Posterior vena cava (tissue), 2 donors: Measurements from ENCODE around the gene HOTAIR. TPM values are rescaled to one million over a fixed set of nuclear protein-coding genes. Genes with fewer than 3 reads are reported as not detected.

ENCODE experiments used
- DNase-seq: peaks from one replicate; pipeline ENCODE4 v3.0.0-alpha.2; 2020; ENCODE audit warnings: low spot score
- intact Hi-C, 2 donors: fragments of 100-400 bp; cut with DNase I; formaldehyde crosslinking; loops; one replicate each; pipeline versions ENCODE4 v1.14.1 to v1.14.2; 2022 to 2023
- total RNA-seq, 2 donors: library from RNA; stranded (reverse); fragmentation: NEBNext Ultra II Directional; extraction: Animal tissue kit (Norgen Biotek cat#: 25700); gene quantifications; one replicate each; pipeline ENCODE4 v1.2.1, GENCODE V29; 2021
- donor health status: DM: yes; HTN: yes; CAD: no.
- donor health status: DM: yes; HTN: yes; CAD: no.

The HOTAIR gene
- total RNA-seq, 2 donors from 2014 or later = 2.0 to 4.8 TPM

- intact Hi-C loops = no loop called here
- no peak for DNase-seq
Observed at GRCh38 chr12:53942467-53942997, 32.2 kb downstream of the HOTAIR start.

- DNase-seq = no peak
- intact Hi-C loops = no loop called here
Observed at GRCh38 chr12:53941750-53942149, 33.0 kb downstream of the HOTAIR start.

GRCh38 chr12:53941187-53941586 lies 33.6 kb downstream of the HOTAIR start:
- no peak for DNase-seq
- intact Hi-C loops = no loop called here

GRCh38 chr12:53940443-53941014 lies 34.2 kb downstream of the HOTAIR start:
- intact Hi-C loops = no loop called here

GRCh38 chr12:53939141-53940108 lies 35.3 kb downstream of the HOTAIR start:
- no peak for DNase-seq
- intact Hi-C loops = no loop called here

More at GRCh38 chr12:53940443-53941014, 34.2 kb downstream of the HOTAIR start:
- DNase-seq = no peak

GRCh38 chr12:53938326-53939140 lies 36.2 kb downstream of the HOTAIR start, which contains the start of gene HOXC13:
Gene HOXC13 (plus strand): TSS chr12:53938831. CDS start chr12:53938907, 76 bp downstream.
- intact Hi-C loops = no loop called here
- no peak for DNase-seq

GRCh38 chr12:53937596-53938325 lies 37.0 kb downstream of the HOTAIR start:
- intact Hi-C loops = no loop called here
- no peak for DNase-seq

- intact Hi-C loops = no loop called here
- DNase-seq = no peak
Observed at GRCh38 chr12:53937099-53937498, 37.7 kb downstream of the HOTAIR start.

- no peak for DNase-seq
- intact Hi-C loops = no loop called here
Observed at GRCh38 chr12:53935383-53936341, 39.1 kb downstream of the HOTAIR start.

- intact Hi-C loops = no loop called here
- no peak for DNase-seq
Observed at GRCh38 chr12:53932915-53933314, 41.8 kb downstream of the HOTAIR start.

GRCh38 chr12:53931844-53932581 lies 42.7 kb downstream of the HOTAIR start:
- intact Hi-C loops = no loop called here
- no peak for DNase-seq

GRCh38 chr12:53930591-53931255 lies 44.0 kb downstream of the HOTAIR start:
- intact Hi-C loops = no loop called here

GRCh38 chr12:53929527-53929926 lies 45.2 kb downstream of the HOTAIR start:
- intact Hi-C loops = no loop called here

More at GRCh38 chr12:53930591-53931255, 44.0 kb downstream of the HOTAIR start:
- DNase-seq = no peak

GRCh38 chr12:53928054-53928835 lies 46.5 kb downstream of the HOTAIR start:
- no peak for DNase-seq

More at GRCh38 chr12:53929527-53929926, 45.2 kb downstream of the HOTAIR start:
- DNase-seq = no peak

GRCh38 chr12:53927220-53928029 lies 47.3 kb downstream of the HOTAIR start:
- intact Hi-C loops = no loop called here
- no peak for DNase-seq

More at GRCh38 chr12:53928054-53928835, 46.5 kb downstream of the HOTAIR start:
- intact Hi-C loops = no loop called here
